Gastrocnemius medialis (tissue), 4 donors: Measurements from ENCODE around the gene PLD1. TPM values are rescaled to one million over a fixed set of nuclear protein-coding genes. Genes with fewer than 3 reads are reported as not detected.

Experiments used
- ATAC-seq, 2 donors: fragments of 150-250 bp; one replicate each; pipeline ENCODE4 v1.9.1; 2016
- DNase-seq, 2 donors: peaks; one replicate each; pipeline ENCODE4 v3.0.0-alpha.2; 2019
- H3K27ac ChIP-seq, 4 donors: fragments of 200-600 bp; sonication (generic); 1 replicate in 1 of 4; 2 replicates in 3 of 4; pipeline ENCODE4 v1.5.1; 2016 to 2018; ENCODE audit warnings: mild to moderate bottlenecking in 2 of 4, moderate library complexity in 1 of 4
- H3K27me3 ChIP-seq, 3 donors: fragments of 200-600 bp; sonication (generic) in 2 of 3; 1 replicate in 1 of 3; 2 replicates in 2 of 3; pipeline versions ENCODE4 v1.5.1 to v1.6.0; 2016 to 2019; ENCODE audit warnings: mild to moderate bottlenecking in 1 of 3, moderate library complexity in 1 of 3
- H3K36me3 ChIP-seq, 2 donors: fragments of 200-600 bp; sonication (generic) in 1 of 2; one replicate each; pipeline ENCODE4 v1.5.1; 2017 to 2018
- H3K4me1 ChIP-seq, 2 donors: fragments of 200-600 bp; sonication (generic) in 1 of 2; one replicate each; pipeline ENCODE4 v1.5.1; 2016 to 2017; ENCODE audit warnings: mild to moderate bottlenecking in 2 of 2
- H3K4me3 ChIP-seq, 4 donors: fragments of 200-600 bp; sonication (generic) in 3 of 4; 1 replicate in 1 of 4; 2 replicates in 3 of 4; pipeline ENCODE4 v1.5.1; 2016 to 2019; ENCODE audit warnings: mild to moderate bottlenecking in 2 of 4
- H3K9me3 ChIP-seq, 3 donors: fragments of 200-600 bp; sonication (generic) in 2 of 3; 1 replicate in 1 of 3; 2 replicates in 2 of 3; pipeline ENCODE4 v1.5.1; 2016 to 2019
- CTCF ChIP-seq, 5 experiments: fragments of 450-650 bp in 3 of 5; fragments of 200-600 bp in 2 of 5; sonication (generic) in 2 of 5; IDR thresholded peaks in 4 of 5; conservative IDR thresholded peaks in 1 of 5; 1 replicate in 4 of 5; 2 replicates in 1 of 5; pipeline ENCODE4 v1.5.1; 2016 to 2019; ENCODE audit warnings: antibody characterized with exemption in 5 of 5, mild to moderate bottlenecking in 3 of 5, moderate library complexity in 3 of 5
- POLR2A ChIP-seq, 2 donors: fragments of 450-650 bp; IDR thresholded peaks; one replicate each; pipeline ENCODE4 v1.6.1; 2017; ENCODE audit warnings: antibody characterized with exemption in 2 of 2, mild to moderate bottlenecking in 2 of 2, moderate library complexity in 2 of 2
- in situ Hi-C, 4 donors: fragments of 200-750 bp; cut with MboI; loops; one replicate each; pipeline versions ENCODE4 v1.15.0 to v1.8.0; 2017; ENCODE audit warnings: low sequenced_read_pairs in 4 of 4
- intact Hi-C: fragments of 100-400 bp; cut with DNase I; formaldehyde crosslinking; loops from one replicate; pipeline ENCODE4 v1.15.1; 2023; ENCODE audit warnings: low total_unique reads
- total RNA-seq, 4 donors: library from RNA; depleted of rRNA; stranded (reverse); fragments of >200 nt; gene quantifications; one replicate each; pipeline versions ENCODE4 v1.1.0 to v1.2.3, GENCODE V29; 2016

The PLD1 gene
- total RNA-seq, 4 donors from 2014 or later: 1.9 to 5.6 (median 4.6) TPM

DNA sequence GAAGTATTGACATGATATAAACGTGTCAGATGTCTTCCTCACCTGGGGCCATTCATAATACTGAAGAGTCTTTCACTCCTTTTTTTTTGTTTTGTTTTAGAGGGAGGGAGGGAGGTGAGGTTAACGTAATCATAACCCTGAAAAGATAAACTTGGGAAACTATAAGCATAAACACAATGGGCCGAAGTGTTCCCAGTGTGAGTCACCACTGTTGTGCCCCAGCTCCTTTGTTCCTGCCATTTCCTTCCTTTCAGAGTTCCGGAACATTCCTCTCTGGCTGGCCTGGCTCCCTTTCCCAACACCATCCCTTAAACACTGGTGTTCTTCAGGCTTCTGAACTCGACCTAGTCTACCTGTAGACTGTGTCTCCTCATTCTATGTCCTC is 18.6 kb downstream of the PLD1 start:
- in situ Hi-C loops: no loop called here
- no peak for ATAC-seq
- TF ChIP-seq POLR2A (IDR thresholded peaks at IDR 0.05): no peak
- no peak for TF ChIP-seq CTCF (IDR thresholded peaks at IDR 0.05 in 4 of 5, conservative IDR thresholded peaks at IDR 0.05 in 1 of 5)

GRCh38 chr3:171790898-171791691 is 19.2 kb downstream of the PLD1 start:
- intact Hi-C loops: no loop called here
- ATAC-seq (no peak), DNase-seq (no peak)
- Histone ChIP-seq H3K4me1 (no peaks in the 10 kb centered on the region), H3K9me3 (no peaks in the 10 kb centered on the region), H3K36me3 (no peaks in the 10 kb centered on the region), H3K4me3 (no peak overlapping the region), H3K27ac (peak overlapping the region in 1 of 4 donors; percentile 36), H3K27me3 (no peaks in the 10 kb centered on the region)
- TF ChIP-seq CTCF (IDR thresholded peaks at IDR 0.05 in 4 of 5, conservative IDR thresholded peaks at IDR 0.05 in 1 of 5) (no peak), POLR2A (IDR thresholded peaks at IDR 0.05) (no peak)
- in situ Hi-C loops: no loop called here

More for the DNA sequence above, 18.6 kb downstream of the PLD1 start:
- no peaks in the 10 kb centered on the region for H3K4me1 ChIP-seq
- no peaks in the 10 kb centered on the region for H3K27me3 ChIP-seq
- no peaks in the 10 kb centered on the region for H3K36me3 ChIP-seq
- no peaks in the 10 kb centered on the region for H3K9me3 ChIP-seq
- DNase-seq: no peak
- intact Hi-C loops: no loop called here
- no peak overlapping the region for H3K4me3 ChIP-seq
- H3K27ac ChIP-seq: peak overlapping the region in 1 of 4 donors; percentile 36

DNA sequence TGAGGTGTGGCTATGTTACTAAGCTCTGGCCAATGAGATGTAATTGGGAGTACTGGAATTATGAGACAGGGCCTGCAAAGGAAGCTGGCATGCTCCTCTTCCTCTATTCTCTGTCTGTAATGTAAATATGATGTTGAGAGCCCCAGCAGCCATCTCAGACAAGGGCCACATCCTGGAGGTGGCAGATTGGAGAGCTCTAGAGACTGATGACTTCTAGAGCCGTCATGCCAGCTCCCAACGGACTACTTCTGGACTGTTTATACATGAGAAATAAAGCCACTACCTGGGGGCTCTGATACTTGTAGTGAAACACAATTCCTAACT is 19.7 kb downstream of the PLD1 start:
- Histone ChIP-seq H3K27me3 (no peaks in the 10 kb centered on the region), H3K4me3 (no peak overlapping the region), H3K36me3 (no peaks in the 10 kb centered on the region), H3K4me1 (no peaks in the 10 kb centered on the region), H3K9me3 (no peaks in the 10 kb centered on the region), H3K27ac (no peak overlapping the region)
- in situ Hi-C loops: no loop called here
- ATAC-seq: no peak
- intact Hi-C loops: no loop called here
- TF ChIP-seq CTCF (IDR thresholded peaks at IDR 0.05 in 4 of 5, conservative IDR thresholded peaks at IDR 0.05 in 1 of 5) (no peak), POLR2A (IDR thresholded peaks at IDR 0.05) (no peak)
- no peak for DNase-seq

DNA sequence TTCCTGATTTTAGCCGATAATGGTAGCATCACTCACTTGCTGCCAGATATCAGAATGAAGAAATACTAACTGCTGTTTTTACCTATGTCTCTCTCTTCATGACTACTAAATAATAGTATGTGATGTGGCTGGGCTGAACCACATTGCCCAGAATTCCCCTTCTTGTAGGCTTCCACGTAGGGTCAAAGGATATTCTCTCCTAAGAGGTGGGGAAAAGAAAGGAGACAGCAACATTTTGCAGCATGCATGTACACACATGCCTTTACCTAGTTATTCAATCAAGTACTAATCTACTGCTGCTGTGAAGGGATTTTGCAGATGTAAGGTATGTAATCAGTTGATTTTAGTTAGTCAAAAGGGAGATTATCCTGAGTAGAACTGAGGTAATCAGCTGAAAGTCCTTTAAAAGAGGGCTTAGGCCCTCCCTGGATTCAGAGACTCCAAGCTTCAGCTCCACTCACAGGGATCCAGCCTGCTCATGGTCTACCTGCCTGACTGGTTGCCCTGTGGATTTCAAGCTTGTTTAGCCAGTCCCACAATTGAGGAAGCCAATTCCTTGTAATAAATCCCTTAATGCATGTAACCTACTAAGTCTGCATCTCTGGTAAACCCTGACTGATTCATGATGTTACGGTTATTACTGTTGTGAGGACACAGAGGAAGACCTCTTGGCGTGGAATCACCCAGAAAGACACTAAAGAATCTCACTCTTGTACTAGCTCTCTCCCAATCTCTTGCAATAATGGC is 20.4 kb downstream of the PLD1 start:
- intact Hi-C loops: no loop called here
- no peaks in the 10 kb centered on the region for H3K4me1 ChIP-seq
- in situ Hi-C loops: no loop called here
- DNase-seq (no peak), ATAC-seq (no peak)
- H3K27me3 ChIP-seq: no peaks in the 10 kb centered on the region
- no peak overlapping the region for H3K27ac ChIP-seq
- H3K36me3 ChIP-seq: no peaks in the 10 kb centered on the region
- H3K9me3 ChIP-seq: no peaks in the 10 kb centered on the region
- no peak overlapping the region for H3K4me3 ChIP-seq
- TF ChIP-seq POLR2A (IDR thresholded peaks at IDR 0.05) (no peak), CTCF (IDR thresholded peaks at IDR 0.05 in 4 of 5, conservative IDR thresholded peaks at IDR 0.05 in 1 of 5) (no peak)
